Glutamatergic neuron (in vitro differentiated cells): ENCODE data around the gene CCDC85B. TPM values are rescaled to one million over a fixed set of nuclear protein-coding genes. Genes with fewer than 3 reads are reported as not detected.

Experiments used
- DNase-seq: peaks from one replicate; pipeline ENCODE4 v3.0.0; 2022
- H3K27ac Mint-ChIP-seq: one replicate; pipeline ENCODE4 v1.8.0; 2020; ENCODE audit warnings: mild to moderate bottlenecking, mixed read lengths, inconsistent platforms; ENCODE audit not compliant: unreplicated experiment
- H3K27me3 Mint-ChIP-seq: one replicate; pipeline ENCODE4 v1.8.0; 2020; ENCODE audit warnings: mild to moderate bottlenecking, moderate library complexity, mixed read lengths, inconsistent platforms; ENCODE audit not compliant: unreplicated experiment
- H3K36me3 Mint-ChIP-seq: one replicate; pipeline ENCODE4 v1.8.0; 2020; ENCODE audit warnings: mild to moderate bottlenecking, mixed read lengths, inconsistent platforms; ENCODE audit not compliant: unreplicated experiment
- H3K4me1 Mint-ChIP-seq: one replicate; pipeline ENCODE4 v1.8.0; 2020; ENCODE audit warnings: mild to moderate bottlenecking, low read depth, mixed read lengths, inconsistent platforms; ENCODE audit not compliant: unreplicated experiment
- H3K4me3 Mint-ChIP-seq: one replicate; pipeline ENCODE4 v1.8.0; 2020; ENCODE audit warnings: mild to moderate bottlenecking, mixed read lengths, inconsistent platforms; ENCODE audit not compliant: unreplicated experiment
- H3K9me3 Mint-ChIP-seq: one replicate; pipeline ENCODE4 v1.8.0; 2020; ENCODE audit warnings: mild to moderate bottlenecking, moderate library complexity, mixed read lengths, inconsistent platforms; ENCODE audit not compliant: unreplicated experiment
- total RNA-seq: library from RNA; stranded (reverse); fragmentation: NEBNext Ultra II Directional; extraction: Animal tissue kit (Norgen Biotek cat#: 25700); gene quantifications from one replicate; pipeline ENCODE4 v1.2.1, GENCODE V29; 2021; ENCODE audit not compliant: unreplicated experiment
- TF ChIP-seq, protein P1 (sequence below): fragments of 200-600 bp; sonication (generic); IDR thresholded peaks from one replicate; pipeline ENCODE4 v1.5.0; 2021; ENCODE audit not compliant: partially characterized antibody, unreplicated experiment

Gene CCDC85B
- total RNA-seq, 1 donor from 2014 or later = 23.6 TPM

DNA sequence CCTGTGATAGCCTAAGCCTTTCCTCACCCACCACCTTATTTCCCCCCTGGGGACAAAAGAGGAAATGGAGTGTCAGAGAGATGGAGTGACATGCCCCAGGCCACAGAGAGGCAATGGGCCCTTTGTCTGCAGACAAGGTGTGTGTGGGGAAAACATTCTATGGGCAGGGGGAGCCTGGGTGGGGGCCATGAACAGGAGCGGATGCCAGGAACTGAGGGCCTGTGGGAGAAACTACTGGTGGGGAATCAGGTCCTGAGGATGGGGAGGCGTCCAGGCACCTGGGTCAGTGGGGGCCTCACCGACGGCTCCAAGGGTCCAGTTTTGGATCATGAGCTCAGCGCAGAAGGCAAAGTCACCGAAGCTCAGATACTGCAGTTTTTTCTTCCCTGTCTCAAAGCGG lies 5.2 kb upstream of the CCDC85B start:
- Mint-ChIP-seq H3K27me3 (peaks cover 17% of the 10 kb centered on the region), H3K36me3 (no peaks in the 10 kb centered on the region), H3K9me3 (peaks cover 26% of the 10 kb centered on the region), H3K27ac (peak overlapping the region; percentile 55), H3K4me3 (peak overlapping the region; percentile 25), H3K4me1 (peaks cover 25% of the 10 kb centered on the region)
- TF ChIP-seq, protein P1, sequence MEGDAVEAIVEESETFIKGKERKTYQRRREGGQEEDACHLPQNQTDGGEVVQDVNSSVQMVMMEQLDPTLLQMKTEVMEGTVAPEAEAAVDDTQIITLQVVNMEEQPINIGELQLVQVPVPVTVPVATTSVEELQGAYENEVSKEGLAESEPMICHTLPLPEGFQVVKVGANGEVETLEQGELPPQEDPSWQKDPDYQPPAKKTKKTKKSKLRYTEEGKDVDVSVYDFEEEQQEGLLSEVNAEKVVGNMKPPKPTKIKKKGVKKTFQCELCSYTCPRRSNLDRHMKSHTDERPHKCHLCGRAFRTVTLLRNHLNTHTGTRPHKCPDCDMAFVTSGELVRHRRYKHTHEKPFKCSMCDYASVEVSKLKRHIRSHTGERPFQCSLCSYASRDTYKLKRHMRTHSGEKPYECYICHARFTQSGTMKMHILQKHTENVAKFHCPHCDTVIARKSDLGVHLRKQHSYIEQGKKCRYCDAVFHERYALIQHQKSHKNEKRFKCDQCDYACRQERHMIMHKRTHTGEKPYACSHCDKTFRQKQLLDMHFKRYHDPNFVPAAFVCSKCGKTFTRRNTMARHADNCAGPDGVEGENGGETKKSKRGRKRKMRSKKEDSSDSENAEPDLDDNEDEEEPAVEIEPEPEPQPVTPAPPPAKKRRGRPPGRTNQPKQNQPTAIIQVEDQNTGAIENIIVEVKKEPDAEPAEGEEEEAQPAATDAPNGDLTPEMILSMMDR = no peak
- DNase-seq = no peak

DNA sequence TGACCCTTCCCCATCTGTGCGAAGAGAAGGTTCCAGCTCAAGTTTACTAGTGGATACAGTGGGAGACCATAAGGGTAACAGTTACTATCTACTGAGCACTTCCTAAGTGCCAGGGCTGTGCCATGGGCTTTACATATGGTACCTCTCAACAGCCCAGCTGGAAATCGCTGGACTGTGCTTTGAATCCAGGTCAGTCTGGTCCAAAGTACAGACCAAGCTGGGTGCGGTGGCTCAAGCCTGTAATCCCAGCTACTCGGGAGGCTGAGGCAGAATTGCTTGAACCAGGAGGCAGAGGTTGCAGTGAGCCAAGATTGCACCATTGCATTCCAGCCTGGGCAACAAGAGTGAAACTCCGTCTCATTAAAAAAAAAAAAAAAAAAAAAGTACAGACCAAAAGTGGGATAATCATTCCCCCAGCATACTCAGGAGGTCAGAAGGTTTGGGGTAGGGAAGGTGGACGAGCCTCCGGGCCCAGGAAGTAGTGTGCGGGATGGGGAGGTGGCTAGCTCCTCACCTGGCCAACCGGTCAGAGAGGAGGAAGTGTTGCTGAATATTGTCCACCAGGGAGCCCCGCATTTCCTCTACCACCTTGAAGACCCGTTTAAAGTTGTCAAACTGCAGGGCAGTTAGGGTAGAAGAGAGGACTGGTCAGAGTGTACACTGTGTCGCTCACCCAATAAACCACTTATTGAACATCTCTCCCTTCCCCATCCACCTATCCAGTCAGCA lies 4.5 kb upstream of the CCDC85B start:
- H3K4me1 Mint-ChIP-seq = peaks cover 26% of the 10 kb centered on the region
- TF ChIP-seq, protein P1 = no peak
- H3K27me3 Mint-ChIP-seq = peaks cover 18% of the 10 kb centered on the region
- no peak for DNase-seq
- H3K9me3 Mint-ChIP-seq = peaks cover 26% of the 10 kb centered on the region
- no peaks in the 10 kb centered on the region for H3K36me3 Mint-ChIP-seq
- H3K4me3 Mint-ChIP-seq = peak overlapping the region; percentile 97
- no peak overlapping the region for H3K27ac Mint-ChIP-seq

DNA sequence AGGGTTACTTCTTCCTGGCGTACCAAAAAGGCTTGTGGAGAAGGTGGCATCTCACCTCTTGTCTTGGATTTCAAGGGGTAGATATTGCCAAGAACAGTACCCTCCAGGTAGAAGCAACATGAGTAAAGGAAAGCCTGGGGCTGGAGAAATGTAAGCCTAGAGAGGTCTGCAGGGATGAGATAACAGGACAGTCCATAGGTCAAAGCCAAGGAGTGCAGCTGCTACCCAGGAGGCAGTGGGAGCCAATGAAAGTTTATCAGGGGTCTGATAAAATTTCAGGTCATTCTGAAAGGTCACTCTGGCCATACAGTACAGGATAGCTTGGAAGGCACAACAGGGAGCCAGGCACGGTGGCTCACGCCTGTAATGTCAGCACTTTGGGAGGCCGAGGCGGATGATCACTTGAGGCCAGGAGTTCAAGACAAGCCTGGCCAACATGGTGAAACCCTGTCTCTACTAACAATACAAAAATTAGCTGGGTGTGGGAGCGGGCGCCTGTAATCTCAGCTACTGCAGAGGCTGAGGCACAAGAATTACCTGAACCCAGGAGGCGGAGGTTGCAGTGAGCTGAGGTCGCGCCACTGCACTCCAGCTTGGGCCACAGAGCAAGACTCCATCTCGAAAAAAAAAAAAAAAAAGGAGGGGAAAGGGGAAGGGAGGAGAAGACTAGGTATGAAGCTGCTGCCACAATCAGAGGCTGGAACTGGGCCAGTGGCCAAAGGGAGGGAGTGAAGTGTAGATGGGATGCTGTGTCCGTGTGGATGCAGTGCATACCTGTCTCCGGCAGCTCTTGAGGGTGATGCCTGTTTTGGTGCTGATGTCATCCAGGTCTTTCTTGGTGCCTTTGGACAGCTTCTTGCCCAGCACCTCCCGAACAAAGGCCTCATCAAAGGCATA lies 3.4 kb upstream of the CCDC85B start:
- Mint-ChIP-seq H3K27ac (peak overlapping the region; percentile 98), H3K4me3 (peak overlapping the region; percentile 97), H3K9me3 (peaks cover 26% of the 10 kb centered on the region), H3K27me3 (peaks cover 18% of the 10 kb centered on the region), H3K36me3 (no peaks in the 10 kb centered on the region), H3K4me1 (peaks cover 27% of the 10 kb centered on the region)
- DNase-seq = no peak
- TF ChIP-seq, protein P1 = no peak

DNA sequence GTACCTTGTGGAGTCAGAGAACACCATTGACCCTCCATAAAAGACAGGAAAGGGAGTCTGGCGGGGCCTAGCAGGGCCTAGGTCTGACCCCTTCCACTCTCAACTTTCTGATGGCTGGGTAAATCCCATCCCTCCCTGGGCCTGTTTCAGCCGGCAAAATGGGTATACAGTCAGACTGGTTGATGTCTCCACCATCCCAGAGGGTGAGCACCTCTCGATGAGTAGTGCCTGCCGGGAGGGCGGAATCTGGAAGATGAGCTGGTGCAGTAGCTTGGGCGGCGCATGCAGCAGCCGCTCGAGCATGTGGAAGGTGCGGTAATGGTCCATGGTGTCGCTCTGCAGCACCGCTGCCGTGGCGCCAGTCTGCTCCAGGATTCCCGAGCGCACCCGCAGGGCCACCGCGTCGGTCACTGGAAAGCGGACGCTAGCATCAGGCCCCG lies 2.7 kb upstream of the CCDC85B start:
- H3K4me1 Mint-ChIP-seq = peaks cover 33% of the 10 kb centered on the region

More for the DNA sequence above, 2.7 kb upstream of the CCDC85B start:
- peak overlapping the region; percentile 98 for H3K27ac Mint-ChIP-seq
- H3K36me3 Mint-ChIP-seq = no peaks in the 10 kb centered on the region
- peak overlapping the region; percentile 97 for H3K4me3 Mint-ChIP-seq
- TF ChIP-seq, protein P1 = no peak
- peaks cover 18% of the 10 kb centered on the region for H3K27me3 Mint-ChIP-seq
- peaks cover 27% of the 10 kb centered on the region for H3K9me3 Mint-ChIP-seq
- DNase-seq = no peak
